H1 (cell line): Measurements from ENCODE around the gene KRTAP19-5. TPM values are rescaled to one million over a fixed set of nuclear protein-coding genes. Genes with fewer than 3 reads are reported as not detected.

Source experiments
- CTCF ChIA-PET: fragments of 300-600 bp; sonication (Branson Sonifier 250); formaldehyde crosslinking; loops from one replicate; lab custom pipeline; 2021; ENCODE audit not compliant: partially characterized antibody; lab: Charles Lee
- POLR2A ChIA-PET: fragments of 300-600 bp; sonication (Branson Sonifier 250); formaldehyde crosslinking; loops from one replicate; lab custom pipeline; 2021; ENCODE audit warnings: inconsistent platforms; ENCODE audit not compliant: partially characterized antibody; lab: Charles Lee
- DNase-seq, 2 experiments: peaks; one replicate each; pipeline versions ENCODE4 v3.0.0 to v3.0.0-alpha.2; 2010 to 2022; ENCODE audit warnings: low spot score in 2 of 2, low read depth in 1 of 2, mixed read lengths in 1 of 2
- FAIRE-seq: peaks from 2 replicates; lab custom pipeline; 2011; peaks lifted over from hg19 to GRCh38; lab: Jason Lieb, UNC
- H2AFZ ChIP-seq: 2 replicates; pipeline ENCODE4 v1.8.1; 2012; ENCODE audit warnings: low read length, inconsistent platforms
- H2AK5ac ChIP-seq: 2 replicates; pipeline ENCODE4 v1.6.1; 2013; ENCODE audit warnings: low read depth, low read length
- H2BK120ac ChIP-seq: replicated peaks from 2 replicates; pipeline ENCODE3; 2013; ENCODE audit warnings: low read depth, low read length, inconsistent platforms
- H2BK12ac ChIP-seq: 2 replicates; pipeline ENCODE4 v1.6.1; 2013; ENCODE audit warnings: low read depth, low read length
- H2BK15ac ChIP-seq: 2 replicates; pipeline ENCODE4 v1.6.1; 2013; ENCODE audit warnings: low read length
- H2BK20ac ChIP-seq: 2 replicates; pipeline ENCODE4 v1.6.1; 2013; ENCODE audit warnings: low read length
- H2BK5ac ChIP-seq: 2 replicates; pipeline ENCODE4 v1.6.1; 2013; ENCODE audit warnings: low read depth, low read length
- H3K14ac ChIP-seq: 2 replicates; pipeline ENCODE4 v1.6.1; 2013; ENCODE audit warnings: inconsistent platforms; ENCODE audit not compliant: insufficient read length
- H3K18ac ChIP-seq: 2 replicates; pipeline ENCODE4 v1.6.1; 2013; ENCODE audit warnings: low read length; ENCODE audit errors: extremely low read depth
- H3K23ac ChIP-seq: 2 replicates; pipeline ENCODE4 v1.6.1; 2013; ENCODE audit warnings: inconsistent platforms; ENCODE audit not compliant: insufficient read length
- H3K23me2 ChIP-seq: 2 replicates; pipeline ENCODE4 v1.6.1; 2013; ENCODE audit warnings: low read depth, low read length
- H3K27ac ChIP-seq: 2 replicates; pipeline ENCODE4 v1.6.1; 2011; ENCODE audit warnings: low read depth, low read length, inconsistent platforms
- H3K27me3 ChIP-seq, 4 experiments: replicated peaks in 1 of 4; 1 replicate in 1 of 4; 2 replicates in 3 of 4; pipeline versions ENCODE4 v1.6.1 to v1.8.1; 2011 to 2013; ENCODE audit warnings: low read length in 3 of 4, mild to moderate bottlenecking in 3 of 4, inconsistent platforms in 2 of 4, mixed read lengths in 2 of 4, moderate library complexity in 1 of 4; ENCODE audit not compliant: control insufficient read depth in 3 of 4, insufficient read depth in 3 of 4; ENCODE audit errors: extremely low read depth in 1 of 4
- H3K36me3 ChIP-seq, 4 experiments: 2 replicates each; pipeline versions ENCODE4 v1.6.1 to v1.8.1; 2011 to 2013; ENCODE audit warnings: mild to moderate bottlenecking in 4 of 4, low read length in 3 of 4, moderate library complexity in 2 of 4, control low read depth in 1 of 4, inconsistent platforms in 1 of 4; ENCODE audit not compliant: insufficient read depth in 4 of 4, control insufficient read depth in 2 of 4
- H3K4ac ChIP-seq: replicated peaks from 2 replicates; pipeline ENCODE3; 2013; ENCODE audit warnings: low read length, low read depth, mixed read lengths, inconsistent platforms; ENCODE audit not compliant: insufficient read length
- H3K4me1 ChIP-seq, 4 experiments: replicated peaks in 1 of 4; 1 replicate in 1 of 4; 2 replicates in 3 of 4; pipeline versions ENCODE4 v1.6.1 to v1.8.1; 2011 to 2013; ENCODE audit warnings: low read length in 3 of 4, inconsistent platforms in 2 of 4, mixed read lengths in 1 of 4; ENCODE audit not compliant: insufficient read depth in 4 of 4, control insufficient read depth in 3 of 4
- H3K4me2 ChIP-seq, 2 experiments: 2 replicates each; pipeline versions ENCODE4 v1.6.1 to v1.8.1; 2011 to 2013; ENCODE audit warnings: low read depth in 2 of 2, low read length in 2 of 2, control low read depth in 1 of 2, inconsistent platforms in 1 of 2, mild to moderate bottlenecking in 1 of 2; ENCODE audit not compliant: insufficient read depth in 1 of 2
- H3K4me3 ChIP-seq, 4 experiments: fragments of 200-600, 300-600 bp in 1 of 4; sonication (generic), shearing (Covaris generic), sonication (Bioruptor Twin) in 1 of 4; 2 replicates each; pipeline versions ENCODE4 v1.5.1 to v1.8.1; 2011 to 2016; ENCODE audit warnings: low read length in 4 of 4, low read depth in 3 of 4, control low read depth in 2 of 4, inconsistent platforms in 2 of 4, mild to moderate bottlenecking in 2 of 4, mixed read lengths in 1 of 4, moderate library complexity in 1 of 4; ENCODE audit not compliant: insufficient read depth in 2 of 4; ENCODE audit errors: extremely low read depth in 1 of 4
- H3K56ac ChIP-seq: replicated peaks from 2 replicates; pipeline ENCODE3; 2013; ENCODE audit warnings: low read depth, mild to moderate bottlenecking, mixed read lengths, low read length, inconsistent platforms; ENCODE audit not compliant: insufficient read length
- H3K79me1 ChIP-seq: 2 replicates; pipeline ENCODE4 v1.6.1; 2013; ENCODE audit warnings: low read depth, low read length, control low read depth
- H3K79me2 ChIP-seq, 2 experiments: 2 replicates each; pipeline versions ENCODE4 v1.6.1 to v1.8.1; 2012 to 2013; ENCODE audit warnings: low read length in 2 of 2, mild to moderate bottlenecking in 2 of 2, inconsistent platforms in 1 of 2; ENCODE audit not compliant: insufficient read depth in 2 of 2, control insufficient read depth in 1 of 2
- H3K9ac ChIP-seq, 4 experiments: replicated peaks in 1 of 4; 1 replicate in 1 of 4; 2 replicates in 3 of 4; pipeline versions ENCODE4 v1.6.1 to v1.8.1; 2011 to 2013; ENCODE audit warnings: low read depth in 3 of 4, low read length in 3 of 4, control low read depth in 2 of 4, mild to moderate bottlenecking in 2 of 4, moderate library complexity in 2 of 4, inconsistent platforms in 1 of 4; ENCODE audit errors: extremely low read depth in 1 of 4
- H3K9me3 ChIP-seq, 2 experiments: 2 replicates each; pipeline versions ENCODE4 v1.6.1 to v1.8.1; 2012 to 2013; ENCODE audit warnings: mild to moderate bottlenecking in 2 of 2, moderate library complexity in 2 of 2, control low read depth in 1 of 2, inconsistent platforms in 1 of 2, low read depth in 1 of 2, low read length in 1 of 2, mixed read lengths in 1 of 2; ENCODE audit not compliant: insufficient read depth in 2 of 2
- H4K20me1 ChIP-seq, 2 experiments: replicated peaks in 1 of 2; 2 replicates each; pipeline versions ENCODE3 to v1.8.1; 2011 to 2013; ENCODE audit warnings: inconsistent platforms in 2 of 2, low read length in 2 of 2, mild to moderate bottlenecking in 1 of 2; ENCODE audit not compliant: insufficient read depth in 2 of 2, control insufficient read depth in 1 of 2
- H4K5ac ChIP-seq: 2 replicates; pipeline ENCODE4 v1.6.1; 2013; ENCODE audit warnings: low read length, low read depth, mixed read lengths, inconsistent platforms; ENCODE audit not compliant: insufficient read length
- H4K8ac ChIP-seq: 2 replicates; pipeline ENCODE4 v1.8.0; 2013; ENCODE audit warnings: mild to moderate bottlenecking, moderate library complexity, low read length, inconsistent platforms; ENCODE audit not compliant: insufficient read depth; ENCODE audit errors: extremely low read depth
- H4K91ac ChIP-seq: replicated peaks from 2 replicates; pipeline ENCODE3; 2013; ENCODE audit warnings: low read length, mixed read lengths, inconsistent platforms; ENCODE audit not compliant: insufficient read length
- ATF3 ChIP-seq: IDR thresholded peaks from 2 replicates; pipeline ENCODE4 v1.6.1; 2011; ENCODE audit warnings: low read depth, mild to moderate bottlenecking, low read length; ENCODE audit not compliant: insufficient read depth
- NRF1 ChIP-seq: IDR thresholded peaks from 2 replicates; pipeline ENCODE4 v1.6.1; 2011; ENCODE audit warnings: mild to moderate bottlenecking, low read depth, low read length, improper control_type of control experiment
- WGBS, 2 experiments: shearing (Covaris generic) in 1 of 2; methylation state at CpG; one replicate each; pipeline versions ENCODE4 v1.1.6 to v1.1.7; 2013 to 2015; ENCODE audit warnings: low lambda C conversion rate in 2 of 2, mixed read lengths in 2 of 2, inconsistent platforms in 1 of 2, low coverage in 1 of 2, missing lambda C conversion rate in 1 of 2; ENCODE audit not compliant: insufficient replicate concordance in 2 of 2, insufficient coverage in 1 of 2, insufficient read length in 1 of 2; ENCODE audit errors: extremely low coverage in 1 of 2, missing lambda C conversion rate in 1 of 2; 5-methylcytosine and 5-hydroxymethylcytosine counted together
- polyA plus RNA-seq, 7 experiments: library from polyadenylated mRNA; depleted of rRNA in 3 of 7; stranded (reverse) in 5 of 7; unstranded in 2 of 7; fragments of >200 nt in 5 of 7; fragments of 200-250 nt in 2 of 7; gene quantifications; 1 replicate in 5 of 7; 2 replicates in 1 of 7; 4 replicates in 1 of 7; pipeline versions ENCODE4 v1.2.1 to v1.2.3, GENCODE V29; 2011 to 2013; ENCODE audit warnings: missing spikeins in 2 of 7, mixed read lengths in 2 of 7
- total RNA-seq: library from RNA; stranded (reverse); fragmentation: NEBNext Ultra II Directional; extraction: Animal tissue kit (Norgen Biotek cat#: 25700); gene quantifications from 2 replicates; pipeline ENCODE4 v1.2.1, GENCODE V29; 2021

Gene KRTAP19-5
- total and polyA plus RNA-seq, 2 of the 8 experiments (the other 6 are each of a cell fraction or from before 2014, with no cell fraction given) = not detected

DNA sequence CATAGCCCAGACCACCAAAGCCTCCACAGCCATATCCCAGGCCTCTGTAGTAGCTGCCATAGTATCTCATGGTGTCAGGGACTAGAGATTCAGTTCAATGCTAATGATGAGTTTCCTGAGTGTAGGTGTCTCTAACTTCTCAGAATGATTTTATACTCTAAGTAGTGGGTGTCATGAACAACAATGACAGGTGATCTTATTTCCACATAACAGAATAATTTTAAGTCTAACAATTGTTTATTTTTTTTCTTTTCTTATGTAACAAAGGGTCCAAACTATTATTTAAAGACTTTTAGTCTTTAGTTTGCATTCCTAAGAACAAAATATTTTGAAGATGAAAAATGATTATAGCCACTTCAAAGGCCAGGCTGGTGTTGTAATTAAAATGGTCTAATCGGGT is 39.8 kb upstream of the KRTAP19-5 start, which contains the start of gene KRTAP19-6:
Gene KRTAP19-6, minus strand, starts transcription at position 101 of the 400 bp plus-strand sequence. Its CDS starts 31 bp downstream, at position 70.
- H3K18ac ChIP-seq = no peak within 1 kb of the TSS
- no peaks in the 10 kb centered on the region for H4K20me1 ChIP-seq
- H3K4me1 ChIP-seq = no peaks in the 10 kb centered on the region
- H3K36me3 ChIP-seq = no peaks in the 10 kb centered on the region
- H2BK5ac ChIP-seq = no peak within 1 kb of the TSS
- no peak within 1 kb of the TSS for H3K9ac ChIP-seq
- DNase-seq = no peak
- no peak within 1 kb of the TSS for H2AFZ ChIP-seq
- no peaks in the 10 kb centered on the region for H3K23me2 ChIP-seq
- H3K27ac ChIP-seq = no peak within 1 kb of the TSS
- no peak within 1 kb of the TSS for H3K14ac ChIP-seq
- no peak within 1 kb of the TSS for H4K91ac ChIP-seq
- H3K9me3 ChIP-seq = no peaks in the 10 kb centered on the region
- no peak within 1 kb of the TSS for H2BK120ac ChIP-seq
- FAIRE-seq = no peak
- no peak within 1 kb of the TSS for H4K5ac ChIP-seq
- H3K4me3 ChIP-seq = no peak within 1 kb of the TSS
- CTCF ChIA-PET = no interaction called here
- no peak within 1 kb of the TSS for H3K56ac ChIP-seq
- no peak within 1 kb of the TSS for H3K23ac ChIP-seq
- no peak within 1 kb of the TSS for H4K8ac ChIP-seq
- no peaks in the 10 kb centered on the region for H3K79me2 ChIP-seq
- no peaks in the 10 kb centered on the region for H3K79me1 ChIP-seq
- H3K4ac ChIP-seq = no peak within 1 kb of the TSS
- H2AK5ac ChIP-seq = no peak within 1 kb of the TSS
- H2BK15ac ChIP-seq = no peak within 1 kb of the TSS
- POLR2A ChIA-PET = no interaction called here
- no peak within 1 kb of the TSS for H3K4me2 ChIP-seq
- TF ChIP-seq NRF1 (no peak), ATF3 (no peak)
- TF ChIP-seq, all 59 proteins: peak for 0
- Histone ChIP-seq H2BK20ac (no peak within 1 kb of the TSS), H2BK12ac (no peak within 1 kb of the TSS), H3K27me3 (no peaks in the 10 kb centered on the region)
- WGBS, 2 experiments = 88% methylated on average over 1 of the region's 1 CpG; no CpG with 5 or more reads in 1 of the 2 experiments
